ENCODE data around the gene CHST9. TPM values are rescaled to one million over a fixed set of nuclear protein-coding genes. Genes with fewer than 3 reads are reported as not detected.

Gene CHST9
- total RNA-seq, 6 experiments from 2014 or later: 3.8 to 24.2 (median 9.8) TPM

DNA sequence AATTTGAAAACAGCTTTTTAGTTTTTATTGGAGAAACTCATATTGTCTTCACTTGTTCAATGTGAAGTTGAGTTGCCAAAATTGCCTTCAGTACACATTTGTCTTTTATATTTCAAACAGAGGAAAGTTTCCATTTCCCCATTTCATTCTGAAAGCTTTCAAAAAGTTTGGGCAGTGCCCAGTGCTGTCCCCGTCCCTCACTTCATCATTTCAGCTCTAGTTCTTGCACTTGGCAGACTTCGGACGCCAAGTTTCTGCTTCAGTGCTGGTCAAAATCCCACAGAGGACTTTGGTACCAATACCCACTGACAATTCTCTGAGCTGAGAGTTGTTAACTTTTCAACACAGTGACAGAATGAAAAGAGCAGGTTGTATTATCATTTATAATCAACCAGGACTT is 276.2 kb downstream of the CHST9 start:
- TF ChIP-seq POLR2A (IDR thresholded peaks at IDR 0.05): no peak
- TF ChIP-seq, protein P1, sequence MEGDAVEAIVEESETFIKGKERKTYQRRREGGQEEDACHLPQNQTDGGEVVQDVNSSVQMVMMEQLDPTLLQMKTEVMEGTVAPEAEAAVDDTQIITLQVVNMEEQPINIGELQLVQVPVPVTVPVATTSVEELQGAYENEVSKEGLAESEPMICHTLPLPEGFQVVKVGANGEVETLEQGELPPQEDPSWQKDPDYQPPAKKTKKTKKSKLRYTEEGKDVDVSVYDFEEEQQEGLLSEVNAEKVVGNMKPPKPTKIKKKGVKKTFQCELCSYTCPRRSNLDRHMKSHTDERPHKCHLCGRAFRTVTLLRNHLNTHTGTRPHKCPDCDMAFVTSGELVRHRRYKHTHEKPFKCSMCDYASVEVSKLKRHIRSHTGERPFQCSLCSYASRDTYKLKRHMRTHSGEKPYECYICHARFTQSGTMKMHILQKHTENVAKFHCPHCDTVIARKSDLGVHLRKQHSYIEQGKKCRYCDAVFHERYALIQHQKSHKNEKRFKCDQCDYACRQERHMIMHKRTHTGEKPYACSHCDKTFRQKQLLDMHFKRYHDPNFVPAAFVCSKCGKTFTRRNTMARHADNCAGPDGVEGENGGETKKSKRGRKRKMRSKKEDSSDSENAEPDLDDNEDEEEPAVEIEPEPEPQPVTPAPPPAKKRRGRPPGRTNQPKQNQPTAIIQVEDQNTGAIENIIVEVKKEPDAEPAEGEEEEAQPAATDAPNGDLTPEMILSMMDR (IDR thresholded peaks at IDR 0.05): no peak
- H3K4me1 ChIP-seq: no peaks in the 10 kb centered on the region
- H3K4me3 ChIP-seq: no peak overlapping the region
- no peaks in the 10 kb centered on the region for H3K27me3 ChIP-seq
- no peaks in the 10 kb centered on the region for H3K36me3 ChIP-seq
- H3K9me3 ChIP-seq: no peaks in the 10 kb centered on the region
- DNase-seq (no peak), ATAC-seq (no peak)
- intact Hi-C loops (cut with DNase I): no loop called here
- H3K27ac ChIP-seq: no peak overlapping the region
- WGBS (ENCODE audit: insufficient coverage, low coverage, low lambda C conversion rate, missing lambda C conversion rate): 63% methylated on average over 3 of the region's 3 CpGs

DNA sequence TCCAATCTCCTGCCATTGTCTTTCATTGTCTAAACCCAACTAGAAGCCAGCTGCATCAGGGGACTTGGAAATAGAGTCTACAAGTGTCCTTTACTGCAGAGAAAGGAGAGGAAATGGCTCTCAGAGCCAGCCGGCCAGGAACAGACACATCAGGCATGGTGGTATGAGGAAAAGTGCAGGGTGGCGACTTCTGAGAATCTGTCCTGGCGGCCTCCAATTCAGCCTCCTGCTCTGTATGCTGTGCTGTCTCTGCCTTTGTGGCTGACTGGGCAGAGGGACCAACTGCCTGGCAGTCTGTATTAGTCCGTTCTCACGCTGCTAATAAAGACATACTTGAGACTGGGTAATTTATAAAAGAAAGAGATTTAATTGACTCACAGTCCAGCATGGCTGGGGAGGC is 282.8 kb downstream of the CHST9 start:
- no peak for DNase-seq
- no peak overlapping the region for H3K27ac ChIP-seq
- intact Hi-C loops (cut with DNase I): no loop called here
- WGBS (ENCODE audit: insufficient coverage, low coverage, low lambda C conversion rate, missing lambda C conversion rate): 88% methylated on average over 5 of the region's 5 CpGs
- H3K27me3 ChIP-seq: no peaks in the 10 kb centered on the region
- peaks cover 0 to 3% (median 0%) of the 10 kb centered on the region in 4 donors for H3K9me3 ChIP-seq
- no peak for TF ChIP-seq POLR2A (IDR thresholded peaks at IDR 0.05)
- TF ChIP-seq, protein P1 (IDR thresholded peaks at IDR 0.05): no peak
- no peaks in the 10 kb centered on the region for H3K36me3 ChIP-seq
- no peaks in the 10 kb centered on the region for H3K4me1 ChIP-seq
- no peak overlapping the region for H3K4me3 ChIP-seq
- no peak for ATAC-seq

DNA sequence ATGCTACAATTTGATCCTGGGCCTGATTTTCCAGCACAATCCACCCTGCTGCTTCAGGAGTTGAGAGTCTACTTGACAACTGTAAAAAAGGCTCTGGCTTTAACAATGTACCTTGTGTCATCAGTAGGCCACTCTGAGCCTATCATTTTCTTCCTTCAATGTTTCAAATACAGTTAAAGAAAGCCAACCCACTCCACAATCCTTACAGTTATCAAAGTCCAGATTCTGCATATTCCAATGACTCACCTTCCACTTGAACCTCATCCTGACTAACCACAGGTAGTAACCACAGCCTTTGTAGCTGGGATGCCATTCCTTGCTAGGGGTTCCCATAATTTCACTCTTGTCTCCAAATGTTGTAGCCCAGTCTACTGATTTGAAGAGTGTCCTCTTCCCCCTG is 284.1 kb downstream of the CHST9 start:
- H3K27me3 ChIP-seq: no peaks in the 10 kb centered on the region
- H3K4me1 ChIP-seq: no peaks in the 10 kb centered on the region
- H3K27ac ChIP-seq: no peak overlapping the region
- intact Hi-C loops (cut with DNase I): no loop called here
- H3K9me3 ChIP-seq: peaks cover 0 to 3% (median 0%) of the 10 kb centered on the region in 4 donors
- H3K36me3 ChIP-seq: no peaks in the 10 kb centered on the region
- DNase-seq: no peak
- no peak for ATAC-seq
- TF ChIP-seq POLR2A (IDR thresholded peaks at IDR 0.05): no peak
- TF ChIP-seq, protein P1 (IDR thresholded peaks at IDR 0.05): no peak
- H3K4me3 ChIP-seq: no peak overlapping the region

DNA sequence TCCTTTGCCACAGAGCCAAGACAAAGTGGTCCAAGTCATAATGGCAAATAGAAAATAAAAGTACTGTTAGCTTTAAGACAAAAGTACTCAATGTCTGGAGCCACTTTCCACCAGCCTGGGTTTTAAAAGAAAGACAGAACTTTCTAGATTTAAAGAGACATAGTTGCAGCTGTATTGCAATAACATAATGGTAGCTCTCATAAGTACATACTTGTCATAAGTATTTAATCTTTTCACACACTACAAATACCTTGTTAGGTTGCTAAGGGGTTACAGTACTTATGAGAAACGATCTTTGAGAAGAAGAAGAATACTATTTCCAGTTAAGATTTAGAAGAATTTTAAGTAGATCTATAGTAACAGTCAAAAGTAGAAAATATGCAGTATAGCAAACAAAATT is 290.7 kb downstream of the CHST9 start:
- intact Hi-C loops (cut with DNase I): no loop called here
- H3K27me3 ChIP-seq: no peaks in the 10 kb centered on the region
- H3K27ac ChIP-seq: no peak overlapping the region
- H3K36me3 ChIP-seq: no peaks in the 10 kb centered on the region
- TF ChIP-seq, protein P1 (IDR thresholded peaks at IDR 0.05): no peak
- no peak for TF ChIP-seq POLR2A (IDR thresholded peaks at IDR 0.05)
- H3K4me1 ChIP-seq: no peaks in the 10 kb centered on the region
- no peak overlapping the region for H3K4me3 ChIP-seq
- WGBS (ENCODE audit: insufficient coverage, low coverage, low lambda C conversion rate, missing lambda C conversion rate): 47% methylated on average over 1 of the region's 1 CpG
- no peak for DNase-seq
- H3K9me3 ChIP-seq: no peaks in the 10 kb centered on the region
- ATAC-seq: no peak

DNA sequence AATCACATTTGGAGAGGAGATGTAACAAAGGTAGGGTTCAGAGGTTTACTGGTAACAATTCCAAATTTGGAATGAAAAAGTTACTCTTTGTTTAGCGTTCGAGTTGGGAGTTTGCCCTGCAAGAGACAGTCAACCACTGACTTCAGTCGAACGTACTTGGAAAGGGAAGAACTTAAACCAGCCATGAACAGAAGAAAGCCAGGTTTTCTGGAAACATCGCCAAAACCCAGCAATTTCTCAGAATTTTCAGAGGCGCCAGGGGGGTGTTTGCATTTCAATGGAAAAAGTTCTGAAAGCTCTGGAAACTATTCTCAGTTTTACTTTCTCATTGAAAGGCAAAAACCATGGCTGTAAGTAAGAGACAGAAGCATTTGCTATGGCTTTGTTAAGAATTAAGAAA is 291.1 kb downstream of the CHST9 start:
- no peaks in the 10 kb centered on the region for H3K27me3 ChIP-seq
- no peaks in the 10 kb centered on the region for H3K9me3 ChIP-seq
- 55% methylated on average over 6 of the region's 6 CpGs for whole genome bisulfite sequencing (ENCODE audit: insufficient coverage, low coverage, low lambda C conversion rate, missing lambda C conversion rate)
- DNase-seq: no peak
- intact Hi-C loops (cut with DNase I): no loop called here
- H3K27ac ChIP-seq: no peak overlapping the region
- no peaks in the 10 kb centered on the region for H3K36me3 ChIP-seq
- no peak overlapping the region for H3K4me3 ChIP-seq
- peak in 2 of 4 donors; percentile 35 to 42 for ATAC-seq
- H3K4me1 ChIP-seq: no peaks in the 10 kb centered on the region
- TF ChIP-seq, protein P1 (IDR thresholded peaks at IDR 0.05): no peak
- TF ChIP-seq POLR2A (IDR thresholded peaks at IDR 0.05): no peak
